Stomach smooth muscle (tissue), 2 donors: ENCODE measurements around the gene CCDC126.

Experiments used
- H3K27ac ChIP-seq: one replicate; pipeline ENCODE4 v1.7.0; 2013; ENCODE audit warnings: mild to moderate bottlenecking, low read length, inconsistent platforms
- H3K27me3 ChIP-seq, 2 donors: one replicate each; pipeline ENCODE4 v1.7.0; 2013; ENCODE audit warnings: low read length in 2 of 2; ENCODE audit not compliant: insufficient read depth in 2 of 2, control insufficient read depth in 1 of 2
- H3K36me3 ChIP-seq, 2 donors: one replicate each; pipeline ENCODE4 v1.7.0; 2013; ENCODE audit warnings: low read length in 2 of 2; ENCODE audit not compliant: control insufficient read depth in 2 of 2, insufficient read depth in 2 of 2
- H3K4me1 ChIP-seq: one replicate; pipeline ENCODE4 v1.7.0; 2013; ENCODE audit warnings: low read length; ENCODE audit not compliant: control insufficient read depth, insufficient read depth
- H3K4me3 ChIP-seq, 2 donors: one replicate each; pipeline ENCODE4 v1.7.0; 2013; ENCODE audit warnings: low read length in 2 of 2
- H3K9ac ChIP-seq, 2 donors: one replicate each; pipeline ENCODE4 v1.7.0; 2013; ENCODE audit warnings: low read length in 2 of 2, mild to moderate bottlenecking in 1 of 2
- H3K9me3 ChIP-seq, 2 donors: one replicate each; pipeline ENCODE4 v1.7.0; 2013; ENCODE audit warnings: low read length in 2 of 2; ENCODE audit not compliant: control insufficient read depth in 2 of 2
- donor health status: healthy.
- donor health status: Pancreatic carcinoma.

CCDC126 gene

GRCh38 chr7:23598296-23598695, 1.1 kb downstream of the CCDC126 start:
- H3K9me3 ChIP-seq = no peaks in the 10 kb centered on the region
- H3K27ac ChIP-seq = peak overlapping the region; percentile 82
- peaks cover 4% of the 10 kb centered on the region for H3K4me1 ChIP-seq
- no peaks in the 10 kb centered on the region for H3K27me3 ChIP-seq
- H3K9ac ChIP-seq = peak overlapping the region; percentile 91 to 96
- H3K36me3 ChIP-seq = no peaks in the 10 kb centered on the region
- peak overlapping the region; percentile 86 to 99 for H3K4me3 ChIP-seq

GRCh38 chr7:23600236-23600635, 3.1 kb downstream of the CCDC126 start:
- Histone ChIP-seq H3K4me1 (peaks cover 4% of the 10 kb centered on the region), H3K27me3 (no peaks in the 10 kb centered on the region), H3K36me3 (no peaks in the 10 kb centered on the region), H3K4me3 (no peak overlapping the region), H3K27ac (no peak overlapping the region), H3K9me3 (no peaks in the 10 kb centered on the region), H3K9ac (no peak overlapping the region)

- no peaks in the 10 kb centered on the region for H3K27me3 ChIP-seq
- no peaks in the 10 kb centered on the region for H3K36me3 ChIP-seq
- H3K9me3 ChIP-seq = no peaks in the 10 kb centered on the region
- H3K4me3 ChIP-seq = no peak overlapping the region
- no peak overlapping the region for H3K9ac ChIP-seq
- H3K27ac ChIP-seq = no peak overlapping the region
- no peaks in the 10 kb centered on the region for H3K4me1 ChIP-seq
Observed at GRCh38 chr7:23603632-23604295, 6.6 kb downstream of the CCDC126 start.

- no peaks in the 10 kb centered on the region for H3K9me3 ChIP-seq
- H3K27me3 ChIP-seq = no peaks in the 10 kb centered on the region
- no peak overlapping the region for H3K9ac ChIP-seq
- H3K4me1 ChIP-seq = no peaks in the 10 kb centered on the region
- H3K4me3 ChIP-seq = no peak overlapping the region
- H3K36me3 ChIP-seq = no peaks in the 10 kb centered on the region
- no peak overlapping the region for H3K27ac ChIP-seq
Observed at GRCh38 chr7:23604296-23604640, 7.1 kb downstream of the CCDC126 start.

- H3K9me3 ChIP-seq = no peaks in the 10 kb centered on the region
Observed at GRCh38 chr7:23607130-23607529, 9.9 kb downstream of the CCDC126 start.

GRCh38 chr7:23607866-23608265, 10.7 kb downstream of the CCDC126 start:
- no peaks in the 10 kb centered on the region for H3K9me3 ChIP-seq
- no peak overlapping the region for H3K9ac ChIP-seq
- H3K36me3 ChIP-seq = no peaks in the 10 kb centered on the region
- H3K4me3 ChIP-seq = no peak overlapping the region
- no peaks in the 10 kb centered on the region for H3K4me1 ChIP-seq
- H3K27me3 ChIP-seq = no peaks in the 10 kb centered on the region
- H3K27ac ChIP-seq = no peak overlapping the region

More at GRCh38 chr7:23607130-23607529, 9.9 kb downstream of the CCDC126 start:
- Histone ChIP-seq H3K4me1 (no peaks in the 10 kb centered on the region), H3K36me3 (no peaks in the 10 kb centered on the region), H3K9ac (no peak overlapping the region), H3K27ac (no peak overlapping the region), H3K27me3 (no peaks in the 10 kb centered on the region), H3K4me3 (no peak overlapping the region)

GRCh38 chr7:23615331-23615730, 18.1 kb downstream of the CCDC126 start:
- no peaks in the 10 kb centered on the region for H3K9me3 ChIP-seq

GRCh38 chr7:23616593-23616992, 19.4 kb downstream of the CCDC126 start:
- no peak overlapping the region for H3K4me3 ChIP-seq
- no peaks in the 10 kb centered on the region for H3K27me3 ChIP-seq
- no peaks in the 10 kb centered on the region for H3K4me1 ChIP-seq
- peaks cover 0 to 2% of the 10 kb centered on the region in 2 donors for H3K36me3 ChIP-seq
- no peaks in the 10 kb centered on the region for H3K9me3 ChIP-seq
- H3K9ac ChIP-seq = no peak overlapping the region
- no peak overlapping the region for H3K27ac ChIP-seq

More at GRCh38 chr7:23615331-23615730, 18.1 kb downstream of the CCDC126 start:
- peaks cover 0 to 2% of the 10 kb centered on the region in 2 donors for H3K36me3 ChIP-seq
- no peaks in the 10 kb centered on the region for H3K27me3 ChIP-seq
- H3K4me3 ChIP-seq = no peak overlapping the region
- no peak overlapping the region for H3K27ac ChIP-seq
- H3K4me1 ChIP-seq = no peaks in the 10 kb centered on the region
- H3K9ac ChIP-seq = no peak overlapping the region

GRCh38 chr7:23617482-23617881, 20.3 kb downstream of the CCDC126 start:
- Histone ChIP-seq H3K27ac (no peak overlapping the region), H3K27me3 (no peaks in the 10 kb centered on the region), H3K4me1 (no peaks in the 10 kb centered on the region), H3K4me3 (no peak overlapping the region), H3K36me3 (peaks cover 0 to 2% of the 10 kb centered on the region in 2 donors), H3K9me3 (no peaks in the 10 kb centered on the region), H3K9ac (no peak overlapping the region)

GRCh38 chr7:23618241-23618640, 21.1 kb downstream of the CCDC126 start:
- no peaks in the 10 kb centered on the region for H3K9me3 ChIP-seq
- no peak overlapping the region for H3K4me3 ChIP-seq
- H3K9ac ChIP-seq = no peak overlapping the region
- H3K27ac ChIP-seq = no peak overlapping the region
- H3K4me1 ChIP-seq = no peaks in the 10 kb centered on the region
- peaks cover 0 to 2% of the 10 kb centered on the region in 2 donors for H3K36me3 ChIP-seq
- H3K27me3 ChIP-seq = no peaks in the 10 kb centered on the region

- no peak overlapping the region for H3K27ac ChIP-seq
- no peaks in the 10 kb centered on the region for H3K9me3 ChIP-seq
- no peak overlapping the region for H3K4me3 ChIP-seq
- H3K36me3 ChIP-seq = peaks cover 0 to 2% of the 10 kb centered on the region in 2 donors
- H3K9ac ChIP-seq = no peak overlapping the region
- H3K27me3 ChIP-seq = no peaks in the 10 kb centered on the region
- no peaks in the 10 kb centered on the region for H3K4me1 ChIP-seq
Observed at GRCh38 chr7:23619141-23619540, 22.0 kb downstream of the CCDC126 start.
